Panc1 (cell line): ENCODE measurements around the gene FAR2. TPM values are rescaled to one million over a fixed set of nuclear protein-coding genes. Genes with fewer than 3 reads are reported as not detected.

Experiments
- ATAC-seq: fragments of 200-7000 bp; cut with Tn5 transposase; 2 replicates; pipeline ENCODE4 v1.9.1; 2020; ENCODE audit warnings: mild to moderate bottlenecking, moderate library complexity
- BruUV-seq: library from RNA; stranded (reverse); fragments of 400-500 nt; replicated peaks from 2 replicates; lab custom pipeline; 2021; lab: Mats Ljungman, UMichigan
- CTCF ChIA-PET: fragments of 300-600 bp; sonication (Branson Sonifier 250); formaldehyde crosslinking; loops from one replicate; lab custom pipeline; 2022; ENCODE audit warnings: antibody characterized with exemption; lab: Charles Lee
- POLR2A ChIA-PET: fragments of 300-600 bp; sonication (Branson Sonifier 250); formaldehyde crosslinking; loops from one replicate; lab custom pipeline; 2022; ENCODE audit warnings: antibody characterized with exemption; lab: Charles Lee
- DNase-seq: peaks from one replicate; pipeline ENCODE4 v3.0.0-alpha.2; 2010; ENCODE audit warnings: low read depth, low spot score
- H3K27ac ChIP-seq: 2 replicates; pipeline ENCODE4 v1.5.1; 2011; ENCODE audit warnings: mild to moderate bottlenecking, low read length, inconsistent platforms
- H3K27me3 ChIP-seq: fragments of 200-500 bp; sonication (Bioruptor generic); 2 replicates; pipeline ENCODE4 v1.6.0; 2014; ENCODE audit warnings: low read length, inconsistent platforms; ENCODE audit not compliant: control insufficient read depth, insufficient read depth
- H3K36me3 ChIP-seq: fragments of 200-500 bp; sonication (Bioruptor generic); 2 replicates; pipeline ENCODE4 v1.5.1; 2014; ENCODE audit warnings: inconsistent platforms, mild to moderate bottlenecking, low read length, moderate library complexity; ENCODE audit not compliant: control insufficient read depth, insufficient read depth
- H3K4me1 ChIP-seq: 2 replicates; pipeline ENCODE4 v1.5.1; 2011; ENCODE audit warnings: inconsistent platforms, mild to moderate bottlenecking, low read length, moderate library complexity; ENCODE audit not compliant: control insufficient read depth, insufficient read depth
- H3K4me3 ChIP-seq, 2 experiments: 2 replicates each; pipeline ENCODE4 v1.5.1; 2011 to 2012; ENCODE audit warnings: low read depth in 2 of 2, low read length in 2 of 2, mild to moderate bottlenecking in 2 of 2, inconsistent platforms in 1 of 2, moderate library complexity in 1 of 2
- H3K9me3 ChIP-seq: fragments of 200-500 bp; sonication (Bioruptor generic); 2 replicates; pipeline ENCODE4 v1.5.1; 2014; ENCODE audit warnings: low read depth, mild to moderate bottlenecking, inconsistent platforms, low read length, moderate library complexity; ENCODE audit not compliant: control insufficient read depth, insufficient read depth
- POLR2AphosphoS5 ChIP-seq: IDR thresholded peaks from 2 replicates; pipeline ENCODE4 v1.6.1; 2012; ENCODE audit warnings: mild to moderate bottlenecking, low read depth, low read length, moderate library complexity
- SIN3A ChIP-seq: IDR thresholded peaks from 2 replicates; pipeline ENCODE4 v1.6.1; 2012; ENCODE audit warnings: low read depth, mild to moderate bottlenecking, low read length, moderate library complexity, borderline replicate concordance; ENCODE audit not compliant: insufficient read depth
- TCF7L2 ChIP-seq: IDR thresholded peaks from 2 replicates; pipeline ENCODE4 v1.6.1; 2011; ENCODE audit warnings: mild to moderate bottlenecking, low read depth, low read length, inconsistent platforms
- in situ Hi-C: cut with HindIII; loops from 2 replicates; pipeline ENCODE4 v1.10.0; 2016; ENCODE audit warnings: low sequenced_read_pairs, low pct_unique_long_range_greater_than_20kb
- intact Hi-C: fragments of 100-400 bp; cut with micrococcal nuclease; formaldehyde crosslinking; loops from one replicate; pipeline ENCODE4 v1.10.0; 2022; ENCODE audit not compliant: unreplicated experiment
- total RNA-seq: library from RNA; stranded (reverse); gene quantifications from one replicate; pipeline ENCODE4 v1.2.1, GENCODE V29; 2021; ENCODE audit not compliant: unreplicated experiment
- TF ChIP-seq, protein P1 (sequence below), 2 experiments: IDR thresholded peaks; 2 replicates each; pipeline ENCODE4 v1.6.1; 2011 to 2012; ENCODE audit warnings: low read depth in 2 of 2, control low read depth in 1 of 2, low read length in 1 of 2, mild to moderate bottlenecking in 1 of 2, moderate library complexity in 1 of 2; ENCODE audit not compliant: insufficient read depth in 1 of 2
- TF ChIP-seq, protein P2 (sequence below): fragments of 450-650 bp; IDR thresholded peaks from 2 replicates; pipeline ENCODE4 v1.5.1; 2017; ENCODE audit warnings: mild to moderate bottlenecking

Gene FAR2
- total RNA-seq, 1 experiment from 2014 or later, result 6.2 TPM

- in situ Hi-C loops, result no loop called here
- intact Hi-C loops, result no loop called here
- Histone ChIP-seq H3K36me3 (no peaks in the 10 kb centered on the region), H3K27ac (no peak overlapping the region), H3K9me3 (no peaks in the 10 kb centered on the region), H3K4me1 (peaks cover 3% of the 10 kb centered on the region; the same call in 1 of the 2 replicates), H3K27me3 (peaks cover 10% of the 10 kb centered on the region; the same call in 1 of the 2 replicates), H3K4me3 (no peak overlapping the region)
- no peak for ATAC-seq
- ChIA-PET POLR2A (interaction anchor here (0.6 kb wide), 1 partner anchor 696 kb away, joined by 3 read pairs; no protein-coding TSS in a partner anchor), CTCF (no interaction called here)
- no TSS peak for BruUV-seq
- no peak for DNase-seq
- TF ChIP-seq POLR2AphosphoS5, result no peak
- TF ChIP-seq TCF7L2, result no peak
- TF ChIP-seq, protein P1, sequence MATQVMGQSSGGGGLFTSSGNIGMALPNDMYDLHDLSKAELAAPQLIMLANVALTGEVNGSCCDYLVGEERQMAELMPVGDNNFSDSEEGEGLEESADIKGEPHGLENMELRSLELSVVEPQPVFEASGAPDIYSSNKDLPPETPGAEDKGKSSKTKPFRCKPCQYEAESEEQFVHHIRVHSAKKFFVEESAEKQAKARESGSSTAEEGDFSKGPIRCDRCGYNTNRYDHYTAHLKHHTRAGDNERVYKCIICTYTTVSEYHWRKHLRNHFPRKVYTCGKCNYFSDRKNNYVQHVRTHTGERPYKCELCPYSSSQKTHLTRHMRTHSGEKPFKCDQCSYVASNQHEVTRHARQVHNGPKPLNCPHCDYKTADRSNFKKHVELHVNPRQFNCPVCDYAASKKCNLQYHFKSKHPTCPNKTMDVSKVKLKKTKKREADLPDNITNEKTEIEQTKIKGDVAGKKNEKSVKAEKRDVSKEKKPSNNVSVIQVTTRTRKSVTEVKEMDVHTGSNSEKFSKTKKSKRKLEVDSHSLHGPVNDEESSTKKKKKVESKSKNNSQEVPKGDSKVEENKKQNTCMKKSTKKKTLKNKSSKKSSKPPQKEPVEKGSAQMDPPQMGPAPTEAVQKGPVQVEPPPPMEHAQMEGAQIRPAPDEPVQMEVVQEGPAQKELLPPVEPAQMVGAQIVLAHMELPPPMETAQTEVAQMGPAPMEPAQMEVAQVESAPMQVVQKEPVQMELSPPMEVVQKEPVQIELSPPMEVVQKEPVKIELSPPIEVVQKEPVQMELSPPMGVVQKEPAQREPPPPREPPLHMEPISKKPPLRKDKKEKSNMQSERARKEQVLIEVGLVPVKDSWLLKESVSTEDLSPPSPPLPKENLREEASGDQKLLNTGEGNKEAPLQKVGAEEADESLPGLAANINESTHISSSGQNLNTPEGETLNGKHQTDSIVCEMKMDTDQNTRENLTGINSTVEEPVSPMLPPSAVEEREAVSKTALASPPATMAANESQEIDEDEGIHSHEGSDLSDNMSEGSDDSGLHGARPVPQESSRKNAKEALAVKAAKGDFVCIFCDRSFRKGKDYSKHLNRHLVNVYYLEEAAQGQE (IDR thresholded peaks at IDR 0.05; ENCODE audit: insufficient read depth in 1 of 2, low read depth in 2 of 2, low read length in 1 of 2), result no peak
- no peak for TF ChIP-seq SIN3A
- TF ChIP-seq, protein P2, sequence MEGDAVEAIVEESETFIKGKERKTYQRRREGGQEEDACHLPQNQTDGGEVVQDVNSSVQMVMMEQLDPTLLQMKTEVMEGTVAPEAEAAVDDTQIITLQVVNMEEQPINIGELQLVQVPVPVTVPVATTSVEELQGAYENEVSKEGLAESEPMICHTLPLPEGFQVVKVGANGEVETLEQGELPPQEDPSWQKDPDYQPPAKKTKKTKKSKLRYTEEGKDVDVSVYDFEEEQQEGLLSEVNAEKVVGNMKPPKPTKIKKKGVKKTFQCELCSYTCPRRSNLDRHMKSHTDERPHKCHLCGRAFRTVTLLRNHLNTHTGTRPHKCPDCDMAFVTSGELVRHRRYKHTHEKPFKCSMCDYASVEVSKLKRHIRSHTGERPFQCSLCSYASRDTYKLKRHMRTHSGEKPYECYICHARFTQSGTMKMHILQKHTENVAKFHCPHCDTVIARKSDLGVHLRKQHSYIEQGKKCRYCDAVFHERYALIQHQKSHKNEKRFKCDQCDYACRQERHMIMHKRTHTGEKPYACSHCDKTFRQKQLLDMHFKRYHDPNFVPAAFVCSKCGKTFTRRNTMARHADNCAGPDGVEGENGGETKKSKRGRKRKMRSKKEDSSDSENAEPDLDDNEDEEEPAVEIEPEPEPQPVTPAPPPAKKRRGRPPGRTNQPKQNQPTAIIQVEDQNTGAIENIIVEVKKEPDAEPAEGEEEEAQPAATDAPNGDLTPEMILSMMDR, result no peak
These were observed 3.3 kb downstream of the FAR2 start for GRCh38 chr12:29152223-29152868.

DNA sequence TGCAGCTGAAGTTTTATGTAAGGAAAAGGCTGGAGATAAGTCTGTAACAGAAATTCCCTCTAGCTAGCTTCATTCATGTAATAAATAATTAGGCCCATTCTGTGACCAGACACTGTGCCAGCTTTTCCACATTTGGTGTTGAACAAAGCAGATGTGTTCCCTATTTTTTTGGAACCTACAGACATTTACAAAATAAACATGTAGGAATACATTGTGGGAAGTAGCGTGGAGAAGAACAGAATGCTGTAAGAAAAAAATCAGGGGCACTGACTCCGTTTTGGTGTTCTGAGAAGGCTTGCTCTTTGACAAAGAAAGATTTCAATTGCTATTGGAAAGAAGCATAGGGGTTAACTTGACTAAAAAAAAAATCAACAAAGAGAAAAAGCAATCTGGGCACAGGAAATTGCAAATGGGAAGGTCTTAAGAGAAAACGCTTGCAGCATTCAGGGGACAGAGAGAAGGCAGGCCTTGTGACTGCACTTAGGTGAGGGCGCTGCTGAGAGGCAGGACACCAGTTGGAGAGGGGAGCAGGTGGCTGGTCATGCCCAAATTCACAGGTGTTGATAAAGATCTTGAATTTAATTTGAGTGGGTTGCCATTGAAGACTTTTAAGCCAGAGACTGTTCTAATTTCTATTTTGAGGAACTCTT, 4.0 kb downstream of the FAR2 start:
- intact Hi-C loops, result no loop called here
- Histone ChIP-seq H3K4me3 (no peak overlapping the region), H3K27ac (no peak overlapping the region), H3K4me1 (peaks cover 2% of the 10 kb centered on the region; the same call in 1 of the 2 replicates), H3K36me3 (no peaks in the 10 kb centered on the region), H3K27me3 (peaks cover 4% of the 10 kb centered on the region; the same call in 1 of the 2 replicates), H3K9me3 (no peaks in the 10 kb centered on the region)
- ChIA-PET POLR2A (interaction anchor here (0.6 kb wide), 1 partner anchor 697 kb away, joined by 3 read pairs; no protein-coding TSS in a partner anchor), CTCF (no interaction called here)
- DNase-seq, result no peak
- TF ChIP-seq, protein P2, result no peak
- TF ChIP-seq POLR2AphosphoS5 (no peak), SIN3A (no peak)
- in situ Hi-C loops, result no loop called here
- no peak for ATAC-seq
- BruUV-seq, result no TSS peak
